MM.1S (cell line): ENCODE data around the gene ANGPTL8.

Experiments
- DNase-seq: peaks from one replicate; pipeline ENCODE4 v3.0.0-alpha.2; 2015
- H2AFZ ChIP-seq: fragments of 300-600 bp; sonication (generic); 2 replicates; pipeline ENCODE4 v1.6.0; 2016; ENCODE audit warnings: antibody characterized with exemption, low read length
- H3F3A ChIP-seq: fragments of 300-600 bp; sonication (generic); 2 replicates; pipeline ENCODE4 v1.6.1; 2016; ENCODE audit warnings: mild to moderate bottlenecking, antibody characterized with exemption, low read length, moderate library complexity, mixed read lengths; ENCODE audit not compliant: insufficient read depth
- H3K27ac ChIP-seq: fragments of 300-600 bp; sonication (generic); 2 replicates; pipeline ENCODE4 v1.5.1; 2016; ENCODE audit warnings: mild to moderate bottlenecking, low read length
- H3K27me3 ChIP-seq: fragments of 300-600 bp; sonication (generic); replicated peaks from 2 replicates; pipeline ENCODE4 v1.6.0; 2016; ENCODE audit warnings: low read length; ENCODE audit not compliant: insufficient read depth
- H3K36me3 ChIP-seq: fragments of 300-600 bp; sonication (generic); replicated peaks from 2 replicates; pipeline ENCODE4 v1.6.1; 2016; ENCODE audit warnings: mild to moderate bottlenecking, low read length, mixed read lengths; ENCODE audit not compliant: insufficient read depth
- H3K4me1 ChIP-seq: fragments of 300-600 bp; sonication (generic); 2 replicates; pipeline ENCODE4 v1.6.1; 2016; ENCODE audit warnings: low read length, mixed read lengths
- H3K4me2 ChIP-seq: fragments of 300-600 bp; sonication (generic); 2 replicates; pipeline ENCODE4 v1.6.0; 2016; ENCODE audit warnings: low read depth, low read length
- H3K4me3 ChIP-seq: fragments of 300-600 bp; sonication (generic); 2 replicates; pipeline ENCODE4 v1.5.1; 2016; ENCODE audit warnings: low read length, mixed read lengths
- H3K79me2 ChIP-seq: fragments of 300-600 bp; sonication (generic); 2 replicates; pipeline ENCODE4 v1.6.1; 2016; ENCODE audit warnings: mixed run types, low read length, mixed read lengths
- H3K9ac ChIP-seq: fragments of 300-600 bp; sonication (generic); 2 replicates; pipeline ENCODE4 v1.6.1; 2016; ENCODE audit warnings: low read length, mixed read lengths
- H3K9me2 ChIP-seq: fragments of 300-600 bp; sonication (generic); replicated peaks from 2 replicates; pipeline ENCODE4 v1.6.1; 2016; ENCODE audit warnings: mild to moderate bottlenecking, low read length, mixed read lengths; ENCODE audit not compliant: insufficient read depth
- H3K9me3 ChIP-seq: fragments of 300-600 bp; sonication (generic); replicated peaks from 2 replicates; pipeline ENCODE4 v1.6.1; 2016; ENCODE audit warnings: mild to moderate bottlenecking, low read length, mixed read lengths; ENCODE audit not compliant: insufficient read depth
- H4K20me1 ChIP-seq: fragments of 300-600 bp; sonication (generic); 2 replicates; pipeline ENCODE4 v1.6.1; 2016; ENCODE audit warnings: mild to moderate bottlenecking, low read length, moderate library complexity, mixed read lengths; ENCODE audit not compliant: insufficient read depth
- EZH2 ChIP-seq: fragments of 300-600 bp; sonication (generic); optimal IDR thresholded peaks from 2 replicates; pipeline ENCODE3; 2017; ENCODE audit warnings: low read depth, mild to moderate bottlenecking, antibody characterized with exemption, low read length, mixed read lengths
- EZH2phosphoT487 ChIP-seq: fragments of 300-600 bp; sonication (generic); IDR thresholded peaks from 2 replicates; pipeline ENCODE4 v1.6.1; 2018; ENCODE audit warnings: antibody characterized with exemption, low read length
- TF ChIP-seq, protein P1 (sequence below): fragments of 300-600 bp; sonication (generic); IDR thresholded peaks from 2 replicates; pipeline ENCODE4 v1.5.1; 2016; ENCODE audit warnings: antibody characterized with exemption, low read length, mixed read lengths

Gene ANGPTL8

DNA sequence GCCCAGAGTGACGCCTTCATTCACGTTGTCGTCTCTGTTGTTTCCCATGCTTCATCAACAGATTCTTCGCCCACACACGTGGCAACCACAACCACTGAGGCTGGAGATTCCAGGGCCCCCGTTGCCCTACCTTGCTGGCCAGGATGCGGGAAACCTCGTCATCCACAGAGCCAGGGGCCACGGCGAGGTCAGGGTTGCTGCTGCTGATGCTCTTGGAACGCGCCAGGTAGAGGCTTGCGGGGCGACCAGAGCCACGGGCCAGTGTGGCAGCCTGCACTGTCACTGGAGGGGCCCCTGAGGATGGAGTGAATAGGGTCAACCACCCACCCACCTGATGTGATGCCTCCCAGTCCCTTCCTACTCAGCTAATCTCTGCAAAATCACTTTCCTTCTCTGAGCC is 6.3 kb upstream of the ANGPTL8 start:
- H3F3A ChIP-seq: no peaks in the 10 kb centered on the region
- no peak overlapping the region for H3K4me3 ChIP-seq
- no peaks in the 10 kb centered on the region for H3K79me2 ChIP-seq
- no peaks in the 10 kb centered on the region for H3K4me1 ChIP-seq
- no peaks in the 10 kb centered on the region for H4K20me1 ChIP-seq
- TF ChIP-seq EZH2 (no peak), EZH2phosphoT487 (no peak)
- TF ChIP-seq, protein P1, sequence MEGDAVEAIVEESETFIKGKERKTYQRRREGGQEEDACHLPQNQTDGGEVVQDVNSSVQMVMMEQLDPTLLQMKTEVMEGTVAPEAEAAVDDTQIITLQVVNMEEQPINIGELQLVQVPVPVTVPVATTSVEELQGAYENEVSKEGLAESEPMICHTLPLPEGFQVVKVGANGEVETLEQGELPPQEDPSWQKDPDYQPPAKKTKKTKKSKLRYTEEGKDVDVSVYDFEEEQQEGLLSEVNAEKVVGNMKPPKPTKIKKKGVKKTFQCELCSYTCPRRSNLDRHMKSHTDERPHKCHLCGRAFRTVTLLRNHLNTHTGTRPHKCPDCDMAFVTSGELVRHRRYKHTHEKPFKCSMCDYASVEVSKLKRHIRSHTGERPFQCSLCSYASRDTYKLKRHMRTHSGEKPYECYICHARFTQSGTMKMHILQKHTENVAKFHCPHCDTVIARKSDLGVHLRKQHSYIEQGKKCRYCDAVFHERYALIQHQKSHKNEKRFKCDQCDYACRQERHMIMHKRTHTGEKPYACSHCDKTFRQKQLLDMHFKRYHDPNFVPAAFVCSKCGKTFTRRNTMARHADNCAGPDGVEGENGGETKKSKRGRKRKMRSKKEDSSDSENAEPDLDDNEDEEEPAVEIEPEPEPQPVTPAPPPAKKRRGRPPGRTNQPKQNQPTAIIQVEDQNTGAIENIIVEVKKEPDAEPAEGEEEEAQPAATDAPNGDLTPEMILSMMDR: no peak
- no peaks in the 10 kb centered on the region for H3K9me2 ChIP-seq
- H3K27me3 ChIP-seq: peaks cover 26% of the 10 kb centered on the region
- no peak overlapping the region for H3K9ac ChIP-seq
- H3K4me2 ChIP-seq: no peak overlapping the region
- no peak overlapping the region for H2AFZ ChIP-seq
- no peaks in the 10 kb centered on the region for H3K36me3 ChIP-seq
- no peak overlapping the region for H3K27ac ChIP-seq
- no peak for DNase-seq
- H3K9me3 ChIP-seq: no peaks in the 10 kb centered on the region

DNA sequence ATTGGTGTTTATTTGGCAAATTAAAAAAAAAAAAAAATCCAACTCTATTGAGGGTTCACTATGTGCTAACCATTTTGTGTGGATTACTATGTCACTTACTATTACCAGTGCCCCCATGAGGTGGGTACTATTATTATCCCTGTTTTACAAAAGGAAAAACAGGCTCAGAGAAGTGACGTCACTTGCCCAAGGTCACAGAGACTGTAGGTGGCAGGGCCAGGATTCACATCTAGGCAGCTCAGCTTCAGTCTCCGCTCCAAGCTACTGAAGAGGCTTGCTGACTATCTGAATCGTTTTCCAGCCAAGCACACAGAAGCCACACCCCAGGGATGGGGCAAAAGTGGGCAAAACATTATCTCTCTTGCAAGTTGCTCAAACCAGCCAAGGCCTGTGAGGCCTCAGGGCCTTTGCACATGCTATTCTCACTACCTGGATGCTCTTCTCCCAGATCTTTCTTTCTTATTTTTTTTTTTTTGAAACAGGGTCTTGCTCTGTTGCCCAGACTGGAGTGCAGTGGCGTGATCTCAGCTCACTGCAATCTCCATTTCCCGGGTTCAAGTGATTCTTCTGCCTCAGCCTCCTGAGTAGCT is 4.8 kb upstream of the ANGPTL8 start:
- Histone ChIP-seq H3K9ac (no peak overlapping the region), H3K27ac (no peak overlapping the region), H3F3A (no peaks in the 10 kb centered on the region), H3K36me3 (no peaks in the 10 kb centered on the region), H3K9me2 (no peaks in the 10 kb centered on the region), H3K4me2 (no peak overlapping the region), H2AFZ (no peak overlapping the region), H3K27me3 (peaks cover 41% of the 10 kb centered on the region), H3K4me3 (no peak overlapping the region), H3K79me2 (no peaks in the 10 kb centered on the region), H3K9me3 (no peaks in the 10 kb centered on the region), H3K4me1 (no peaks in the 10 kb centered on the region), H4K20me1 (no peaks in the 10 kb centered on the region)
- TF ChIP-seq EZH2phosphoT487: no peak
- TF ChIP-seq, protein P1: no peak
- TF ChIP-seq EZH2: no peak
- DNase-seq: no peak

DNA sequence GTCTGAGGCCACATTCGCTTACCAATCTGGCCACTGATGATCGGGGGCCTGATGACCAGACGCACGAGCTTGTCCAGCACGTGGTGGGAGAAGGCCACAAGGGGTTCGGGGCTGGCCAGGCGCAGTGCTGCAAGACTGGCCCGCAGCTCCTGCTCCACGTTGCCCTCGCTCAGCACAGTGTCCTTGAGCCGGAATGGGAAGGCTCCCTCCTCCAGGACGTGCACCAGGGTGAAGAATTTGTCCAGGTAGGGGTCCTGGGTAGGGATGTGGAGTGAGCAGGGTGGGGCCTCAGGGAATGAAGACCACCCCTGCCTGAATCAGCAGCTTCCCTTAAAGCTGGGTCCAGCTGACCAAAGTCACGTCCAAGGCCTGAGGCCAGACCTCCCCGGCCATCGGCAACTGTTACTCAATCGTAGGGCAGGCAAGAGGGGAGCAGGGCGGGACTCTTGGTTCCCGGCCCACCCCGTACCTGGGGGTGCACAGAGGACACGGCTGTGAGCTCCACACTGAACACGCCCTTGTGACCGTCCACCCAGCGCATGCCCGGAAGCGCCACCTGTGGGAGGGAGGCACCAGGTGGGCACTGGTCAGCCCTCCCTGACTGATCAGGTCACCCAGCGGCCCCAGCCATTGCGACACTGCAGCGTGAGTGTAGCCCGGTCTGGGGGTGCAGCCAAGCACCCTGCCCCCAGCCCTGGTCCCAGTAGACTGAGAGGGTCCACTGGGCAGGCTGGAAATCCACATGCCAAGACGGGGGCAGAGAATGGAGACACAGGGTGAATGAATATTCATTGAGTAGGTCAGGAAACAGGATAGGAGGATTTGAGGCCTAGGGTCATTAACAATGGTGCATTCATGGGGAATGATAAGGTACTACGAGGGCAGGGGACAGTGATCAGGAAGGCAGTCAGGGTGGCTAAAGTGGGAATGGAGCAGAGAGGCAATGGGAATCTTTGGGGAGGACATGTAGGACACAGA is 2.8 kb upstream of the ANGPTL8 start:
- Histone ChIP-seq H3K27me3 (peaks cover 57% of the 10 kb centered on the region), H3K79me2 (no peaks in the 10 kb centered on the region), H3K9ac (no peak overlapping the region), H3F3A (no peaks in the 10 kb centered on the region), H3K4me2 (no peak overlapping the region), H3K4me3 (no peak overlapping the region), H4K20me1 (no peaks in the 10 kb centered on the region), H3K36me3 (no peaks in the 10 kb centered on the region), H3K4me1 (no peaks in the 10 kb centered on the region), H2AFZ (no peak overlapping the region), H3K9me2 (no peaks in the 10 kb centered on the region), H3K27ac (no peak overlapping the region), H3K9me3 (no peaks in the 10 kb centered on the region)
- DNase-seq: no peak
- TF ChIP-seq EZH2: no peak
- TF ChIP-seq, protein P1: no peak
- no peak for TF ChIP-seq EZH2phosphoT487
